Caco-2 (cell line): ENCODE results near the gene CLIP3. TPM values are rescaled to one million over a fixed set of nuclear protein-coding genes. Genes with fewer than 3 reads are reported as not detected.

Source experiments
- BruUV-seq: library from RNA; stranded (reverse); fragments of 400-500 nt; replicated peaks from 2 replicates; lab custom pipeline; 2021; lab: Mats Ljungman, UMichigan
- CTCF ChIA-PET: fragments of 300-600 bp; sonication (Branson Sonifier 250); formaldehyde crosslinking; loops from one replicate; lab custom pipeline; 2022; ENCODE audit warnings: antibody characterized with exemption; lab: Charles Lee
- POLR2A ChIA-PET: fragments of 300-600 bp; sonication (Branson Sonifier 250); formaldehyde crosslinking; loops from one replicate; lab custom pipeline; 2022; ENCODE audit warnings: antibody characterized with exemption; lab: Charles Lee
- DNase-seq, 2 experiments: peaks; one replicate each; pipeline versions ENCODE4 v3.0.0 to v3.0.0-alpha.2; 2020 to 2022
- H3K27me3 ChIP-seq: replicated peaks from 2 replicates; pipeline ENCODE4 v1.6.0; 2011; ENCODE audit warnings: low read length; ENCODE audit not compliant: control insufficient read depth, insufficient read depth
- H3K36me3 ChIP-seq: 2 replicates; pipeline ENCODE4 v1.5.1; 2011; ENCODE audit warnings: low read length; ENCODE audit not compliant: control insufficient read depth, insufficient read depth
- H3K4me1 ChIP-seq: fragments of 250-450 bp; sonication (Bioruptor Pico); 2 replicates; pipeline ENCODE4 v1.5.1; 2020; ENCODE audit warnings: mild to moderate bottlenecking
- H3K4me3 ChIP-seq: 2 replicates; pipeline ENCODE4 v1.5.1; 2011; ENCODE audit warnings: low read depth, mild to moderate bottlenecking, control low read depth, low read length
- H3K9me3 ChIP-seq: fragments of 250-450 bp; sonication (Bioruptor Pico); 2 replicates; pipeline ENCODE4 v1.5.1; 2020; ENCODE audit warnings: mild to moderate bottlenecking, moderate library complexity
- H3K27ac Mint-ChIP-seq: one replicate; pipeline ENCODE4 v1.8.0; 2022; ENCODE audit warnings: mixed read lengths; ENCODE audit not compliant: unreplicated experiment
- H3K27me3 Mint-ChIP-seq: one replicate; pipeline ENCODE4 v1.8.0; 2022; ENCODE audit warnings: mixed read lengths; ENCODE audit not compliant: insufficient read depth, unreplicated experiment
- H3K36me3 Mint-ChIP-seq: one replicate; pipeline ENCODE4 v1.8.0; 2022; ENCODE audit warnings: mild to moderate bottlenecking, mixed read lengths; ENCODE audit not compliant: insufficient read depth, unreplicated experiment
- H3K4me1 Mint-ChIP-seq: one replicate; pipeline ENCODE4 v1.8.0; 2022; ENCODE audit warnings: low read depth, mixed read lengths; ENCODE audit not compliant: unreplicated experiment
- H3K4me3 Mint-ChIP-seq: one replicate; pipeline ENCODE4 v1.8.0; 2022; ENCODE audit warnings: mild to moderate bottlenecking, moderate library complexity, mixed read lengths; ENCODE audit not compliant: unreplicated experiment
- H3K9me3 Mint-ChIP-seq: one replicate; pipeline ENCODE4 v1.8.0; 2022; ENCODE audit warnings: mixed read lengths; ENCODE audit not compliant: unreplicated experiment
- CTCF ChIP-seq, 2 experiments: fragments of 200-600 bp in 1 of 2; IDR thresholded peaks; 1 replicate in 1 of 2; 2 replicates in 1 of 2; pipeline versions ENCODE4 v1.5.1 to v1.8.0; 2011 to 2022; ENCODE audit warnings: antibody characterized with exemption in 1 of 2, control low read depth in 1 of 2, inconsistent platforms in 1 of 2, low read depth in 1 of 2, low read length in 1 of 2, mild to moderate bottlenecking in 1 of 2, moderate library complexity in 1 of 2; ENCODE audit not compliant: insufficient read depth in 1 of 2, severe bottlenecking in 1 of 2, unreplicated experiment in 1 of 2
- intact Hi-C: fragments of 100-400 bp; cut with micrococcal nuclease; formaldehyde crosslinking; loops from one replicate; pipeline ENCODE4 v1.10.0; 2022; ENCODE audit not compliant: unreplicated experiment
- total RNA-seq: library from RNA; stranded (reverse); gene quantifications from 2 replicates; pipeline ENCODE4 v1.2.3, GENCODE V29; 2022

The CLIP3 gene
- total RNA-seq, 1 experiment from 2014 or later: 1.7 TPM

GRCh38 chr19:36027696-36028095, 5.0 kb downstream of the CLIP3 start:
- Histone ChIP-seq H3K27me3 (no peaks in the 10 kb centered on the region), H3K9me3 (no peaks in the 10 kb centered on the region), H3K4me3 (no peak overlapping the region), H3K36me3 (no peaks in the 10 kb centered on the region; the same call in 1 of the 2 replicates), H3K4me1 (no peaks in the 10 kb centered on the region)
- Mint-ChIP-seq H3K36me3 (peaks cover 25% of the 10 kb centered on the region), H3K4me1 (peaks cover 5% of the 10 kb centered on the region), H3K9me3 (no peaks in the 10 kb centered on the region), H3K27ac (no peak overlapping the region), H3K27me3 (no peaks in the 10 kb centered on the region), H3K4me3 (no peak overlapping the region)
- no peak for DNase-seq
- TF ChIP-seq CTCF (IDR thresholded peaks at IDR 0.05; ENCODE audit: insufficient read depth in 1 of 2, low read depth in 1 of 2, low read length in 1 of 2, severe bottlenecking in 1 of 2, unreplicated experiment in 1 of 2): no peak
- ChIA-PET CTCF (no interaction called here), POLR2A (no interaction called here)
- intact Hi-C loops: no loop called here
- no TSS peak for BruUV-seq

GRCh38 chr19:36026091-36026876, 6.4 kb downstream of the CLIP3 start:
- no peaks in the 10 kb centered on the region for H3K27me3 ChIP-seq
- no peak for TF ChIP-seq CTCF (IDR thresholded peaks at IDR 0.05; ENCODE audit: insufficient read depth in 1 of 2, low read depth in 1 of 2, low read length in 1 of 2, severe bottlenecking in 1 of 2, unreplicated experiment in 1 of 2)
- CTCF ChIA-PET: no interaction called here
- H3K36me3 Mint-ChIP-seq: peaks cover 22% of the 10 kb centered on the region
- no peak overlapping the region for H3K4me3 Mint-ChIP-seq
- H3K9me3 ChIP-seq: no peaks in the 10 kb centered on the region
- H3K27ac Mint-ChIP-seq: no peak overlapping the region
- H3K27me3 Mint-ChIP-seq: no peaks in the 10 kb centered on the region
- peaks cover 3% of the 10 kb centered on the region for H3K4me1 Mint-ChIP-seq
- BruUV-seq: no TSS peak
- no peaks in the 10 kb centered on the region for H3K9me3 Mint-ChIP-seq
- POLR2A ChIA-PET: no interaction called here
- H3K36me3 ChIP-seq: no peaks in the 10 kb centered on the region; the same call in 1 of the 2 replicates
- intact Hi-C loops: no loop called here
- no peak for DNase-seq
- no peaks in the 10 kb centered on the region for H3K4me1 ChIP-seq
- H3K4me3 ChIP-seq: no peak overlapping the region

- CTCF ChIA-PET: no interaction called here
- no peak overlapping the region for H3K27ac Mint-ChIP-seq
- Histone ChIP-seq H3K9me3 (no peaks in the 10 kb centered on the region), H3K4me3 (no peak overlapping the region), H3K36me3 (no peaks in the 10 kb centered on the region; the same call in 1 of the 2 replicates), H3K4me1 (no peaks in the 10 kb centered on the region), H3K27me3 (no peaks in the 10 kb centered on the region)
- POLR2A ChIA-PET: no interaction called here
- no TSS peak for BruUV-seq
- no peaks in the 10 kb centered on the region for H3K4me1 Mint-ChIP-seq
- TF ChIP-seq CTCF (IDR thresholded peaks at IDR 0.05; ENCODE audit: insufficient read depth in 1 of 2, low read depth in 1 of 2, low read length in 1 of 2, severe bottlenecking in 1 of 2, unreplicated experiment in 1 of 2): no peak
- no peaks in the 10 kb centered on the region for H3K27me3 Mint-ChIP-seq
- H3K9me3 Mint-ChIP-seq: no peaks in the 10 kb centered on the region
- no peak for DNase-seq
- peaks cover 24% of the 10 kb centered on the region for H3K36me3 Mint-ChIP-seq
- intact Hi-C loops: no loop called here
- no peak overlapping the region for H3K4me3 Mint-ChIP-seq
Observed at GRCh38 chr19:36025541-36025940, 7.1 kb downstream of the CLIP3 start.
